Bladder microvascular endothelial cell (primary cell): ENCODE results near the gene CXCR4. TPM values are rescaled to one million over a fixed set of nuclear protein-coding genes. Genes with fewer than 3 reads are reported as not detected.

Experiments used
- total RNA-seq: library from RNA; depleted of rRNA; stranded (reverse); fragments of >200 nt; gene quantifications from 2 replicates; pipeline ENCODE4 v1.2.3, GENCODE V29; 2014

CXCR4 gene
- total RNA-seq: 83.7 and 130 TPM in 2 replicates

DNA sequence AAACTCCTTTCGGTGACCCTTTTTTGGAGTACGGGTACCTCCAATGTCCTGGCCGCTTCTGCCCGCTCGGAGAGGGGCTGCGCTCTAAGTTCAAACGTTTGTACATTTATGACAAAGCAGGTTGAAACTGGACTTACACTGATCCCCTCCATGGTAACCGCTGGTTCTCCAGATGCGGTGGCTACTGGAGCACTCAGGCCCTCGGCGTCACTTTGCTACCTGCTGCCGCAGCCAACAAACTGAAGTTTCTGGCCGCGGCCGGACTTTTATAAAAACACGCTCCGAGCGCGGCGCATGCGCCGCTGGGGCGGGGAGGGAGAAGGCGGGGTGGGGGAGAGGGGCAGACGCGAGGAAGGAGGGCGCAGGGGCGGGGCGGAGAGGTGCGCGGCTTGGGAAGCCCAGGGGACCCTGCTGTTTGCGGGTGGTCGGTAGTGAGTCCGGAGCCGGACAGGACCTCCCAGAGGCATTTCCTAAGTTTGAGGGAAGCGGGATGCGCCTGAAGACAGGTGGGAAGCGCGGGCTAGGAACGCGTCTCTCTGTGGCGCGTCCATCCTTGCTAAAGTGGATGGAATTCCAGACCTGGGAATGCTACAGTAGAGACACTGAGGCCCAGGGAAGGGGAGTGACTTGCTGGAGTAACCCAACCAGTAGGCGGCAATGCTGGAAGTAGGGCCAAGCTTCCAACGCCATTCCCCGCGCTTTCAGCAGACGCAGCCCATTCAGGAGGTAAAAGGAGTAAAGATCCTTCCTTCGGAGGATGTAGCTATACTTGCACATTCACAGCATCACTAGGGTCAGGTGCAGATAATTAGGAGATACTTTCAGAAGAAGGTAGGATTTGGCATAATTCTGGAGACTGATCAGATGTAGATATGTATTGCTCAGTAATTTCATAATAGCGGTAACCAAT, at the start of gene CXCR4:
TSS of gene CXCR4 (minus strand) at position 241 of the 910 bp plus-strand sequence. CDS start at position 152, 89 bp downstream.

Other genes starting within 250 kb of the CXCR4 start
- 18.8 and 31.6 TPM in 2 replicates for gene MCM6, start 241.7 kb downstream of the CXCR4 start, total RNA-seq
- 56.5 and 56.8 TPM in 2 replicates for gene DARS1, start 132.5 kb downstream of the CXCR4 start, total RNA-seq